MCF 10A (cell line): Measurements from ENCODE around the gene KAT2A. TPM values are rescaled to one million over a fixed set of nuclear protein-coding genes. Genes with fewer than 3 reads are reported as not detected.

Experiments used
- BruUV-seq: library from RNA; stranded (reverse); fragments of 400-500 nt; replicated peaks from 2 replicates; lab custom pipeline; 2021; lab: Mats Ljungman, UMichigan
- CTCF ChIA-PET: fragments of 300-600 bp; sonication (Branson Sonifier 250); formaldehyde crosslinking; extraction: SDS; loops from one replicate; lab custom pipeline; 2021; ENCODE audit warnings: antibody characterized with exemption, inconsistent platforms; lab: Yijun Ruan, JAX
- POLR2A ChIA-PET: fragments of 300-600, 350-650 bp; sonication (Branson Sonifier 250); formaldehyde crosslinking; extraction: SDS; loops from one replicate; lab custom pipeline; 2020; ENCODE audit warnings: antibody characterized with exemption, inconsistent platforms; lab: Yijun Ruan, JAX
- DNase-seq: peaks from one replicate; pipeline ENCODE4 v3.0.0-alpha.2; 2018; ENCODE audit not compliant: unreplicated experiment
- H3K27ac Mint-ChIP-seq: one replicate; pipeline ENCODE4 v1.8.0; 2022; ENCODE audit warnings: mild to moderate bottlenecking, low read depth, mixed read lengths; ENCODE audit not compliant: unreplicated experiment
- H3K27me3 Mint-ChIP-seq: one replicate; pipeline ENCODE4 v1.8.0; 2022; ENCODE audit warnings: mixed read lengths; ENCODE audit not compliant: insufficient read depth, unreplicated experiment
- H3K36me3 Mint-ChIP-seq: one replicate; pipeline ENCODE4 v1.8.0; 2022; ENCODE audit warnings: mild to moderate bottlenecking, moderate library complexity, mixed read lengths; ENCODE audit not compliant: insufficient read depth, unreplicated experiment
- H3K4me1 Mint-ChIP-seq: one replicate; pipeline ENCODE4 v1.8.0; 2022; ENCODE audit warnings: mixed read lengths; ENCODE audit not compliant: insufficient read depth, unreplicated experiment
- H3K4me3 Mint-ChIP-seq: one replicate; pipeline ENCODE4 v1.8.0; 2022; ENCODE audit warnings: mild to moderate bottlenecking, moderate library complexity, mixed read lengths; ENCODE audit not compliant: unreplicated experiment
- H3K9me3 Mint-ChIP-seq: one replicate; pipeline ENCODE4 v1.8.0; 2022; ENCODE audit warnings: mixed read lengths; ENCODE audit not compliant: unreplicated experiment
- CTCF ChIP-seq: fragments of 200-600 bp; IDR thresholded peaks from one replicate; pipeline ENCODE4 v1.8.0; 2022; ENCODE audit warnings: antibody characterized with exemption, mild to moderate bottlenecking; ENCODE audit not compliant: unreplicated experiment
- intact Hi-C: fragments of 100-400 bp; cut with micrococcal nuclease; formaldehyde crosslinking; loops from 2 replicates; pipeline ENCODE4 v1.14.1; 2022
- total RNA-seq: library from RNA; stranded (reverse); gene quantifications from 2 replicates; pipeline ENCODE4 v1.2.3, GENCODE V29; 2022

Gene KAT2A
- total RNA-seq, 1 experiment from 2014 or later = 44.6 TPM

- Mint-ChIP-seq H3K36me3 (peaks cover 17% of the 10 kb centered on the region), H3K27ac (no peak overlapping the region), H3K4me3 (no peak overlapping the region), H3K4me1 (no peaks in the 10 kb centered on the region), H3K9me3 (no peaks in the 10 kb centered on the region), H3K27me3 (no peaks in the 10 kb centered on the region)
- BruUV-seq = no TSS peak
- DNase-seq = no peak
- TF ChIP-seq CTCF = no peak
- ChIA-PET POLR2A (interaction anchor here (1.1 to 3.0 kb wide), 4 partner anchors 9 to 145 kb away, joined by 3 to 17 read pairs (median 8); partner anchors contain the start of genes CNP, DNAJC7 and KAT2A), CTCF (interaction anchor here (0.6 to 5.0 kb wide), 7 partner anchors 20 to 148 kb away, joined by 3 to 28 read pairs (median 4); partner anchors contain the start of gene NKIRAS2)
- intact Hi-C loops = no loop called here
These were observed 9.9 kb downstream of the KAT2A start for GRCh38 chr17:42111265-42111636.

- CTCF ChIA-PET = interaction anchor here (0.6 to 5.0 kb wide), 6 partner anchors 9 to 92 kb away, joined by 3 to 28 read pairs (median 4); partner anchors contain the start of gene NKIRAS2
- Mint-ChIP-seq H3K27ac (no peak overlapping the region), H3K27me3 (no peaks in the 10 kb centered on the region), H3K4me1 (no peaks in the 10 kb centered on the region), H3K36me3 (peaks cover 10% of the 10 kb centered on the region), H3K9me3 (no peaks in the 10 kb centered on the region), H3K4me3 (no peak overlapping the region)
- no peak for TF ChIP-seq CTCF
- POLR2A ChIA-PET = interaction anchor here (1.6 to 3.0 kb wide), 3 partner anchors 10 to 144 kb away, joined by 7 to 17 read pairs (median 9); partner anchors contain the start of genes CNP, DNAJC7 and KAT2A
- BruUV-seq = no TSS peak
- DNase-seq = no peak
- intact Hi-C loops = no loop called here
These were observed 10.6 kb downstream of the KAT2A start for GRCh38 chr17:42110301-42111264.

DNA sequence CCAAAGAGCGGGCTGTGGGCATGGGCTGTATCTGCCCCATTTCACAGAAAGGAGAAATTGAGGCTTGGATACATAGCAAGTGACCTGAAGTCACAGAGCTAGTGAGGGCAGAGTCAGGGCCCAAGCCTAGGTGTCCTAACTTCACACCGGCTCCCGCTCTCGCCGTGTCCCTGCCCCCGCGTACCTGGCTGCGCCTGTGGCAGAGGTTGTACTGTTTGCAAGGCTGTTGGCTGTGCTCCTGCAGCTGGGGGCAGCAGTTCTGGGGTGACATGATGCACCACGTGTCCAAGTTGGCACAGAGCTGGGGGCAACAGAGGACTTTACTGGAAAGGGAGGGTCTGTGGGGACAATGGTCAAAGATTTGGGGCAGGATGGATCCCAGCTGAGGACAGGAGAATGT, 12.1 kb downstream of the KAT2A start:
- Mint-ChIP-seq H3K27ac (no peak overlapping the region), H3K9me3 (no peaks in the 10 kb centered on the region), H3K4me1 (no peaks in the 10 kb centered on the region), H3K27me3 (no peaks in the 10 kb centered on the region), H3K4me3 (no peak overlapping the region), H3K36me3 (no peaks in the 10 kb centered on the region)
- intact Hi-C loops = no loop called here
- ChIA-PET CTCF (interaction anchor here (0.6 to 1.3 kb wide), 2 partner anchors 43 to 68 kb away, joined by 3 read pairs; no protein-coding TSS in a partner anchor), POLR2A (no interaction called here)
- DNase-seq = no peak
- no peak for TF ChIP-seq CTCF
- BruUV-seq = no TSS peak
